ENCODE data around the gene ATP4B.

The ATP4B gene

GRCh38 chr13:113668491-113668971 is 10.5 kb upstream of the ATP4B start:
- Histone ChIP-seq H3K4me3 (ENCODE audit: low read length) (no peak overlapping the region), H3K79me2 (ENCODE audit: low read length) (no peaks in the 10 kb centered on the region), H3K9me3 (replicated peaks; ENCODE audit: insufficient read depth, low read length) (no peaks in the 10 kb centered on the region), H3K36me3 (replicated peaks; ENCODE audit: insufficient read depth, low read length) (no peaks in the 10 kb centered on the region), H4K20me1 (ENCODE audit: insufficient read depth, low read length) (no peaks in the 10 kb centered on the region), H3K27me3 (replicated peaks; ENCODE audit: insufficient read depth, low read length) (peaks cover 23% of the 10 kb centered on the region), H3K9me2 (replicated peaks; ENCODE audit: insufficient read depth, low read length) (no peaks in the 10 kb centered on the region), H2AFZ (ENCODE audit: low read length) (no peak overlapping the region), H3K4me1 (ENCODE audit: low read length) (no peaks in the 10 kb centered on the region), H3K9ac (ENCODE audit: low read length) (no peak overlapping the region), H3K4me2 (ENCODE audit: low read depth, low read length) (no peak overlapping the region), H3K27ac (ENCODE audit: low read length) (no peak overlapping the region), H3F3A (ENCODE audit: insufficient read depth, low read length) (peaks cover 7% of the 10 kb centered on the region; the same call in 1 of the 2 replicates)
- TF ChIP-seq EZH2 (optimal IDR thresholded peaks at IDR 0.05; ENCODE audit: low read depth, low read length) = no peak
- no peak for TF ChIP-seq CTCF (IDR thresholded peaks at IDR 0.05; ENCODE audit: low read length)
- no peak for TF ChIP-seq EZH2phosphoT487 (IDR thresholded peaks at IDR 0.05; ENCODE audit: low read length)
- DNase-seq = no peak

GRCh38 chr13:113667771-113668490 is 9.9 kb upstream of the ATP4B start:
- Histone ChIP-seq H3K9me3 (replicated peaks; ENCODE audit: insufficient read depth, low read length) (no peaks in the 10 kb centered on the region), H3K4me1 (ENCODE audit: low read length) (no peaks in the 10 kb centered on the region), H3K27me3 (replicated peaks; ENCODE audit: insufficient read depth, low read length) (peaks cover 23% of the 10 kb centered on the region), H3K27ac (ENCODE audit: low read length) (no peak overlapping the region), H3K36me3 (replicated peaks; ENCODE audit: insufficient read depth, low read length) (no peaks in the 10 kb centered on the region), H4K20me1 (ENCODE audit: insufficient read depth, low read length) (no peaks in the 10 kb centered on the region), H3K4me3 (ENCODE audit: low read length) (no peak overlapping the region), H2AFZ (ENCODE audit: low read length) (no peak overlapping the region), H3K4me2 (ENCODE audit: low read depth, low read length) (no peak overlapping the region), H3K9ac (ENCODE audit: low read length) (no peak overlapping the region), H3K79me2 (ENCODE audit: low read length) (no peaks in the 10 kb centered on the region), H3F3A (ENCODE audit: insufficient read depth, low read length) (peaks cover 7% of the 10 kb centered on the region; the same call in 1 of the 2 replicates), H3K9me2 (replicated peaks; ENCODE audit: insufficient read depth, low read length) (no peaks in the 10 kb centered on the region)
- TF ChIP-seq EZH2 (optimal IDR thresholded peaks at IDR 0.05; ENCODE audit: low read depth, low read length) = no peak
- no peak for TF ChIP-seq CTCF (IDR thresholded peaks at IDR 0.05; ENCODE audit: low read length)
- no peak for TF ChIP-seq EZH2phosphoT487 (IDR thresholded peaks at IDR 0.05; ENCODE audit: low read length)
- DNase-seq = no peak

GRCh38 chr13:113666951-113667701 is 9.1 kb upstream of the ATP4B start, which contains the start of gene GRK1:
GRK1 (plus strand) TSS chr13:113667219; CDS start chr13:113667387, 168 bp downstream.
- no peak within 1 kb of the TSS for H3K4me3 ChIP-seq (ENCODE audit: low read length)

More at GRCh38 chr13:113666951-113667701, 9.1 kb upstream of the ATP4B start, which contains the start of gene GRK1:
- Histone ChIP-seq H3K9ac (ENCODE audit: low read length) (no peak within 1 kb of the TSS), H3K9me3 (replicated peaks; ENCODE audit: insufficient read depth, low read length) (no peaks in the 10 kb centered on the region), H3K4me2 (ENCODE audit: low read depth, low read length) (no peak within 1 kb of the TSS), H3F3A (ENCODE audit: insufficient read depth, low read length) (peaks cover 7% of the 10 kb centered on the region; the same call in 1 of the 2 replicates), H2AFZ (ENCODE audit: low read length) (no peak within 1 kb of the TSS), H3K36me3 (replicated peaks; ENCODE audit: insufficient read depth, low read length) (no peaks in the 10 kb centered on the region), H3K4me1 (ENCODE audit: low read length) (no peaks in the 10 kb centered on the region), H4K20me1 (ENCODE audit: insufficient read depth, low read length) (no peaks in the 10 kb centered on the region), H3K27ac (ENCODE audit: low read length) (no peak within 1 kb of the TSS), H3K27me3 (replicated peaks; ENCODE audit: insufficient read depth, low read length) (peaks cover 23% of the 10 kb centered on the region), H3K79me2 (ENCODE audit: low read length) (no peaks in the 10 kb centered on the region), H3K9me2 (replicated peaks; ENCODE audit: insufficient read depth, low read length) (no peaks in the 10 kb centered on the region)
- no peak for DNase-seq
- TF ChIP-seq EZH2phosphoT487 (IDR thresholded peaks at IDR 0.05; ENCODE audit: low read length) (no peak), CTCF (IDR thresholded peaks at IDR 0.05; ENCODE audit: low read length) (no peak), EZH2 (optimal IDR thresholded peaks at IDR 0.05; ENCODE audit: low read depth, low read length) (no peak)

All from MM.1S (cell line).